ENCODE data around the gene LTBP2.

The LTBP2 gene

GRCh38 chr14:74522740-74523139, 89.3 kb downstream of the LTBP2 start:
- DNase-seq, result no peak

GRCh38 chr14:74521756-74522155, 90.3 kb downstream of the LTBP2 start:
- DNase-seq, result no peak

- DNase-seq, result no peak
Observed at GRCh38 chr14:74519316-74520074, 92.5 kb downstream of the LTBP2 start.

- DNase-seq, result no peak
Observed at GRCh38 chr14:74518221-74518620, 93.8 kb downstream of the LTBP2 start.

GRCh38 chr14:74517731-74518130, 94.3 kb downstream of the LTBP2 start:
- DNase-seq, result no peak

GRCh38 chr14:74516451-74517160, 95.4 kb downstream of the LTBP2 start:
- DNase-seq, result no peak

- no peak for DNase-seq
Observed at GRCh38 chr14:74515891-74516412, 96.1 kb downstream of the LTBP2 start.

GRCh38 chr14:74514471-74514941, 97.5 kb downstream of the LTBP2 start:
- DNase-seq, result no peak

- DNase-seq, result no peak
Observed at GRCh38 chr14:74511966-74512830, 99.8 kb downstream of the LTBP2 start.

- no peak for DNase-seq
Observed at GRCh38 chr14:74510959-74511409, 101.1 kb downstream of the LTBP2 start.

- no peak for DNase-seq
Observed at GRCh38 chr14:74510223-74510931, 101.7 kb downstream of the LTBP2 start.

- no peak for DNase-seq
Observed at GRCh38 chr14:74509587-74510222, 102.3 kb downstream of the LTBP2 start.

- no peak for DNase-seq
Observed at GRCh38 chr14:74508844-74509428, 103.1 kb downstream of the LTBP2 start.

GRCh38 chr14:74508292-74508731, 103.7 kb downstream of the LTBP2 start:
- no peak for DNase-seq

- DNase-seq, result no peak
Observed at GRCh38 chr14:74507840-74508239, 104.2 kb downstream of the LTBP2 start.

- DNase-seq, result no peak
Observed at GRCh38 chr14:74507085-74507484, 105.0 kb downstream of the LTBP2 start.

GRCh38 chr14:74506411-74506851, 105.6 kb downstream of the LTBP2 start:
- DNase-seq, result no peak

GRCh38 chr14:74505831-74506230, 106.2 kb downstream of the LTBP2 start:
- no peak for DNase-seq

- DNase-seq, result no peak
Observed at GRCh38 chr14:74504874-74505720, 106.9 kb downstream of the LTBP2 start.

- no peak for DNase-seq
Observed at GRCh38 chr14:74504412-74504811, 107.6 kb downstream of the LTBP2 start.

All from NCI-H1048 (cell line).